DOHH2 (cell line): ENCODE results near the gene ABR.

Experiments
- CTCF ChIP-seq: fragments of 200-600 bp; sonication (generic); IDR thresholded peaks from one replicate; pipeline ENCODE4 v1.5.1; 2014; ENCODE audit warnings: antibody characterized with exemption, mild to moderate bottlenecking, low read depth, low read length; ENCODE audit not compliant: poor library complexity, severe bottlenecking
- EZH2phosphoT487 ChIP-seq: fragments of 200-600 bp; sonication (generic); IDR thresholded peaks from 2 replicates; pipeline ENCODE4 v1.6.1; 2017; ENCODE audit warnings: borderline replicate concordance, mild to moderate bottlenecking, antibody characterized with exemption, low read length, moderate library complexity, mixed read lengths

GRCh38 chr17:1038459-1039122 is 141.2 kb downstream of the ABR start:
- TF ChIP-seq CTCF, result no peak
- TF ChIP-seq EZH2phosphoT487, result no peak
